ENCODE results near the gene ASH1L.

The ASH1L gene

DNA sequence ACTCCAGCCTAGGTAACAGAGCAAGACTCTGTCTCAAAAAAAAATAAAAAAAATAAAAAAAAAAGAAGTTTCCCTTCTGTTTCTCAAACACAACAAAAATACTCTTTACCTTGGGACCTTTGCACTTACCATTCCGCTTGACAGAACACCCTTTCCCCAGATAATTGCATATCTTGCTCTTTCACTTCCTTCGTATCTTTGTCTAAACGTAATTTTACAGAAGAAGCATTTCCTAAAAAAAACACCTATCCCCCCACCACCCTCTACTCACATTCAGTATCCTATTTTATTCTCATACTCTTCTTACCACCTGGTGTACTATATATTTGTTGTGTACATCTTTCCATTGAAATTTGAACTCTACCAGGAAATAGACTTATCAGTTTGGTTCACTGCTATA lies 32.7 kb downstream of the ASH1L start:
- Histone ChIP-seq H3K36me3 (no peaks in the 10 kb centered on the region), H3K27ac (peak overlapping the region; percentile 41)

DNA sequence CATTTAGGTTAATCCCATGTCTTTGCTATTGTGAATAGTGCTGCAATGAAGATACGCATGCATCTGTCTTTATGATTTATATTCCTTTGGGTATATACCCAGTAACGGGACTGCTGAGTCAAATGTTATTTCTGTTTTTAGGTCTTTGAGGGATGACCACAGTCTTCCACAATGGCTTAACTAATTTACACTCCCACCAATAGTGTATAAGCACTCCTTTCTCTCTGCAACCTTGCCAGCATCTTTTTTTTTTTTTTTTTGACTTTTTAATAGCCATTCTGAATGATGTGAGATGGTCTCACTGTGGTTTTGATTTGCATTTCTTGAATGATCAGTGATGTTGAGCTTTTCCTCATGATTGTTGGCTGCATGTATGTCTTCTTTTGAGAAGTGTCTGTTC lies 33.5 kb downstream of the ASH1L start:
- peaks cover 8 to 9% of the 10 kb centered on the region in 2 experiments for H3K4me1 ChIP-seq (ENCODE audit: control insufficient read depth in 1 of 2, insufficient read depth in 1 of 2, low read depth in 1 of 2, low read length in 1 of 2)
- H3K9me3 ChIP-seq: no peaks in the 10 kb centered on the region
- TF ChIP-seq, protein P1, sequence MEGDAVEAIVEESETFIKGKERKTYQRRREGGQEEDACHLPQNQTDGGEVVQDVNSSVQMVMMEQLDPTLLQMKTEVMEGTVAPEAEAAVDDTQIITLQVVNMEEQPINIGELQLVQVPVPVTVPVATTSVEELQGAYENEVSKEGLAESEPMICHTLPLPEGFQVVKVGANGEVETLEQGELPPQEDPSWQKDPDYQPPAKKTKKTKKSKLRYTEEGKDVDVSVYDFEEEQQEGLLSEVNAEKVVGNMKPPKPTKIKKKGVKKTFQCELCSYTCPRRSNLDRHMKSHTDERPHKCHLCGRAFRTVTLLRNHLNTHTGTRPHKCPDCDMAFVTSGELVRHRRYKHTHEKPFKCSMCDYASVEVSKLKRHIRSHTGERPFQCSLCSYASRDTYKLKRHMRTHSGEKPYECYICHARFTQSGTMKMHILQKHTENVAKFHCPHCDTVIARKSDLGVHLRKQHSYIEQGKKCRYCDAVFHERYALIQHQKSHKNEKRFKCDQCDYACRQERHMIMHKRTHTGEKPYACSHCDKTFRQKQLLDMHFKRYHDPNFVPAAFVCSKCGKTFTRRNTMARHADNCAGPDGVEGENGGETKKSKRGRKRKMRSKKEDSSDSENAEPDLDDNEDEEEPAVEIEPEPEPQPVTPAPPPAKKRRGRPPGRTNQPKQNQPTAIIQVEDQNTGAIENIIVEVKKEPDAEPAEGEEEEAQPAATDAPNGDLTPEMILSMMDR (IDR thresholded peaks at IDR 0.05): no peak
- H3K36me3 ChIP-seq: no peaks in the 10 kb centered on the region
- no peak overlapping the region for H3K27ac ChIP-seq
- H3K27me3 ChIP-seq: no peaks in the 10 kb centered on the region
- no peak overlapping the region for H3K4me3 ChIP-seq (ENCODE audit: low read depth in 1 of 2, low read length in 1 of 2)

More for the DNA sequence above, 32.7 kb downstream of the ASH1L start:
- Histone ChIP-seq H3K4me3 (ENCODE audit: low read depth in 1 of 2, low read length in 1 of 2) (no peak overlapping the region), H3K9me3 (no peaks in the 10 kb centered on the region), H3K4me1 (ENCODE audit: control insufficient read depth in 1 of 2, insufficient read depth in 1 of 2, low read depth in 1 of 2, low read length in 1 of 2) (peaks cover 8 to 9% of the 10 kb centered on the region in 2 experiments), H3K27me3 (no peaks in the 10 kb centered on the region)
- TF ChIP-seq, protein P1 (IDR thresholded peaks at IDR 0.05): no peak

DNA sequence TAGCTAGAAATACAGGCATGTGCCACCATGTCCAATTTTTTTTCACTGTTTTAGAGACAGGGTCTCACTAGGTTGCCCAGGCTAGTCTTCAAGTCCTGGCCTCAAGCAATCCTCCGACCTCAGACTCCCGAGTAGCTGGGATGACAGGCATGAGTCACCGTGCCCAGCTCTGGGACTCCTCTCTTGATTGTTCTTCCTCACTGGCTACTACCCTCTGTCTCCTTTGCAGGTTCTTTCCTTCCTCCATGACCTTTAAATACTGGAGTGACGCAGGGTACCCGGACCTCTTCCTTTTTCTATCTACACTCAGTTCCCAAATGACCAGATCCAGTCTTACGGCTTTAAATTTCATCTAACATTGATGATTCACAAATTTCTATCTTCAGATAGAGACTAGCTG lies 34.9 kb downstream of the ASH1L start:
- H3K36me3 ChIP-seq: no peaks in the 10 kb centered on the region
- H3K4me3 ChIP-seq (ENCODE audit: low read depth in 1 of 2, low read length in 1 of 2): no peak overlapping the region
- no peaks in the 10 kb centered on the region for H3K9me3 ChIP-seq
- TF ChIP-seq, protein P1 (IDR thresholded peaks at IDR 0.05): no peak
- peak overlapping the region; percentile 33 for H3K27ac ChIP-seq
- no peaks in the 10 kb centered on the region for H3K27me3 ChIP-seq
- peaks cover 8 to 9% of the 10 kb centered on the region in 2 experiments for H3K4me1 ChIP-seq (ENCODE audit: control insufficient read depth in 1 of 2, insufficient read depth in 1 of 2, low read depth in 1 of 2, low read length in 1 of 2)

- no peak overlapping the region for H3K27ac ChIP-seq
- H3K4me3 ChIP-seq (ENCODE audit: low read depth in 1 of 2, low read length in 1 of 2): no peak overlapping the region
- H3K27me3 ChIP-seq: no peaks in the 10 kb centered on the region
- no peaks in the 10 kb centered on the region for H3K9me3 ChIP-seq
- peaks cover 8 to 9% of the 10 kb centered on the region in 2 experiments for H3K4me1 ChIP-seq (ENCODE audit: control insufficient read depth in 1 of 2, insufficient read depth in 1 of 2, low read depth in 1 of 2, low read length in 1 of 2)
- TF ChIP-seq, protein P1 (IDR thresholded peaks at IDR 0.05): no peak
- H3K36me3 ChIP-seq: no peaks in the 10 kb centered on the region
These were observed 36.2 kb downstream of the ASH1L start for GRCh38 chr1:155526356-155526755.

DNA sequence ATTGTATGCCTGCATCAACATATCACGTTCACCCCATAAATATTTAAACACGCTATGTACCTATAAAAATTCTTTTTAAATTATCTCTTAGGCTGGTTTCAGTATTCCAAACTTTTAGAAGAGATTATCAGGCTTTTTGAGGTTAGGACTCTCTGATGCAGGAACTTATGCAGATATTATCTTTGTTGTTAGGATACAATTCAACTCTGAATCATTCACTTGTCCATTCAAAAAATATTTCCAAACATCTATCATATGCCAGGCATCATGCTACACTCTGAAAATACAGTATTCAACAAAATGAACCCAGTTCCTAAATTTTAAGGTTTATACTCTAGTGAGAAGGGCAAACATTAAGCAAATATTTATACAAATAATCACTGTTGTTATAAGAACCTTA lies 40.5 kb downstream of the ASH1L start:
- Histone ChIP-seq H3K27ac (no peak overlapping the region), H3K36me3 (peaks cover 19% of the 10 kb centered on the region), H3K4me3 (ENCODE audit: low read depth in 1 of 2, low read length in 1 of 2) (no peak overlapping the region), H3K27me3 (no peaks in the 10 kb centered on the region), H3K9me3 (no peaks in the 10 kb centered on the region), H3K4me1 (ENCODE audit: control insufficient read depth in 1 of 2, insufficient read depth in 1 of 2, low read depth in 1 of 2, low read length in 1 of 2) (no peaks in the 10 kb centered on the region)
- TF ChIP-seq, protein P1 (IDR thresholded peaks at IDR 0.05): no peak

- Histone ChIP-seq H3K9me3 (no peaks in the 10 kb centered on the region), H3K36me3 (peaks cover 20% of the 10 kb centered on the region), H3K4me3 (ENCODE audit: low read depth in 1 of 2, low read length in 1 of 2) (no peak overlapping the region), H3K4me1 (ENCODE audit: control insufficient read depth in 1 of 2, insufficient read depth in 1 of 2, low read depth in 1 of 2, low read length in 1 of 2) (peaks cover 4 to 5% of the 10 kb centered on the region in 2 experiments), H3K27me3 (no peaks in the 10 kb centered on the region), H3K27ac (no peak overlapping the region)
- TF ChIP-seq, protein P1 (IDR thresholded peaks at IDR 0.05): no peak
These were observed 44.1 kb downstream of the ASH1L start for GRCh38 chr1:155518484-155518883.
